SK-N-SH (cell line): ENCODE data around the gene IL1R2.

ENCODE experiments used
- CTCF ChIP-seq: fragments of 200-600 bp; sonication (generic); IDR thresholded peaks from 2 replicates; pipeline ENCODE4 v1.6.1; 2017; ENCODE audit warnings: antibody characterized with exemption, mild to moderate bottlenecking, moderate library complexity
- MAX ChIP-seq: IDR thresholded peaks from 2 replicates; pipeline ENCODE4 v1.4.0; 2012; ENCODE audit warnings: low read depth
- TF ChIP-seq, protein P1 (sequence below): IDR thresholded peaks from 2 replicates; pipeline ENCODE4 v1.4.0; 2012; ENCODE audit warnings: low read depth, borderline replicate concordance

- TF ChIP-seq MAX: no peak
- TF ChIP-seq CTCF: no peak
- TF ChIP-seq, protein P1, sequence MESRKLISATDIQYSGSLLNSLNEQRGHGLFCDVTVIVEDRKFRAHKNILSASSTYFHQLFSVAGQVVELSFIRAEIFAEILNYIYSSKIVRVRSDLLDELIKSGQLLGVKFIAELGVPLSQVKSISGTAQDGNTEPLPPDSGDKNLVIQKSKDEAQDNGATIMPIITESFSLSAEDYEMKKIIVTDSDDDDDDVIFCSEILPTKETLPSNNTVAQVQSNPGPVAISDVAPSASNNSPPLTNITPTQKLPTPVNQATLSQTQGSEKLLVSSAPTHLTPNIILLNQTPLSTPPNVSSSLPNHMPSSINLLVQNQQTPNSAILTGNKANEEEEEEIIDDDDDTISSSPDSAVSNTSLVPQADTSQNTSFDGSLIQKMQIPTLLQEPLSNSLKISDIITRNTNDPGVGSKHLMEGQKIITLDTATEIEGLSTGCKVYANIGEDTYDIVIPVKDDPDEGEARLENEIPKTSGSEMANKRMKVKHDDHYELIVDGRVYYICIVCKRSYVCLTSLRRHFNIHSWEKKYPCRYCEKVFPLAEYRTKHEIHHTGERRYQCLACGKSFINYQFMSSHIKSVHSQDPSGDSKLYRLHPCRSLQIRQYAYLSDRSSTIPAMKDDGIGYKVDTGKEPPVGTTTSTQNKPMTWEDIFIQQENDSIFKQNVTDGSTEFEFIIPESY: no peak
Observed at GRCh38 chr2:101981504-101981903, 10.3 kb upstream of the IL1R2 start.
